IMR-90 (cell line): ENCODE measurements around the gene TULP3. TPM values are rescaled to one million over a fixed set of nuclear protein-coding genes. Genes with fewer than 3 reads are reported as not detected.

ENCODE experiments used
- ATAC-seq: fragments of 200-7000 bp; cut with Tn5 transposase; 2 replicates; pipeline ENCODE4 v1.9.1; 2020; ENCODE audit warnings: low read depth, mild to moderate bottlenecking, moderate library complexity
- BruUV-seq: library from RNA; stranded (reverse); fragments of 400-500 nt; replicated peaks from 2 replicates; lab custom pipeline; 2021; lab: Mats Ljungman, UMichigan
- CTCF ChIA-PET: fragments of 300-600 bp; formaldehyde crosslinking; extraction: SDS; loops from one replicate; lab custom pipeline; 2021; ENCODE audit warnings: antibody characterized with exemption; lab: Yijun Ruan, JAX
- POLR2A ChIA-PET: fragments of 300-600 bp; sonication (Branson Sonifier 250); formaldehyde crosslinking; loops from one replicate; lab custom pipeline; 2022; ENCODE audit warnings: antibody characterized with exemption; ENCODE audit not compliant: unreplicated experiment; lab: Charles Lee
- DNase-seq: peaks from one replicate; pipeline ENCODE4 v3.0.0; 2013
- H2AFZ ChIP-seq: replicated peaks from 2 replicates; pipeline ENCODE3; 2013; ENCODE audit warnings: low read length, mild to moderate bottlenecking; ENCODE audit not compliant: poor library complexity
- H2AK5ac ChIP-seq: 2 replicates; pipeline ENCODE4 v1.6.1; 2013; ENCODE audit warnings: low read depth, low read length, inconsistent platforms
- H2AK9ac ChIP-seq: replicated peaks from 2 replicates; pipeline ENCODE3; 2013; ENCODE audit warnings: mild to moderate bottlenecking, low read depth, low read length, moderate library complexity; ENCODE audit not compliant: poor library complexity
- H2BK120ac ChIP-seq: 2 replicates; pipeline ENCODE4 v1.6.1; 2013; ENCODE audit warnings: low read depth, low read length, inconsistent platforms
- H2BK15ac ChIP-seq: 3 replicates; pipeline ENCODE4 v1.6.1; 2013; ENCODE audit warnings: low read depth, low read length, inconsistent platforms
- H2BK20ac ChIP-seq: 2 replicates; pipeline ENCODE4 v1.6.1; 2013; ENCODE audit warnings: low read depth, mild to moderate bottlenecking, inconsistent platforms, low read length, moderate library complexity
- H2BK5ac ChIP-seq: 2 replicates; pipeline ENCODE4 v1.6.1; 2013; ENCODE audit warnings: mild to moderate bottlenecking, low read depth, low read length, inconsistent platforms; ENCODE audit not compliant: poor library complexity, severe bottlenecking
- H3K14ac ChIP-seq: replicated peaks from 2 replicates; pipeline ENCODE4 v1.6.1; 2013; ENCODE audit warnings: low read depth, low read length, inconsistent platforms
- H3K18ac ChIP-seq: 2 replicates; pipeline ENCODE4 v1.6.1; 2013; ENCODE audit warnings: low read depth, low read length, control low read depth
- H3K23ac ChIP-seq: 2 replicates; pipeline ENCODE4 v1.6.1; 2013; ENCODE audit warnings: low read depth, low read length, inconsistent platforms
- H3K27ac ChIP-seq: 2 replicates; pipeline ENCODE4 v1.5.1; 2013; ENCODE audit warnings: mild to moderate bottlenecking, control low read depth, low read length; ENCODE audit not compliant: insufficient read depth
- H3K27me3 ChIP-seq: 2 replicates; pipeline ENCODE4 v1.6.1; 2013; ENCODE audit warnings: low read length; ENCODE audit not compliant: control insufficient read depth, insufficient read depth
- H3K36me3 ChIP-seq: 2 replicates; pipeline ENCODE4 v1.6.1; 2013; ENCODE audit warnings: low read length, mixed read lengths; ENCODE audit not compliant: control insufficient read depth, insufficient read depth
- H3K4ac ChIP-seq: 2 replicates; pipeline ENCODE4 v1.6.1; 2013; ENCODE audit warnings: low read depth, low read length, inconsistent platforms
- H3K4me1 ChIP-seq: 2 replicates; pipeline ENCODE4 v1.6.1; 2013; ENCODE audit warnings: low read length, mixed read lengths; ENCODE audit not compliant: control insufficient read depth, insufficient read depth
- H3K4me2 ChIP-seq: 2 replicates; pipeline ENCODE4 v1.6.1; 2013; ENCODE audit warnings: low read depth, mild to moderate bottlenecking, control low read depth, low read length, moderate library complexity
- H3K4me3 ChIP-seq: 2 replicates; pipeline ENCODE4 v1.5.1; 2013; ENCODE audit warnings: low read depth, mild to moderate bottlenecking, control low read depth, low read length, moderate library complexity; ENCODE audit not compliant: insufficient read depth
- H3K56ac ChIP-seq: 2 replicates; pipeline ENCODE4 v1.6.1; 2013; ENCODE audit warnings: low read length, inconsistent platforms; ENCODE audit not compliant: insufficient read depth; ENCODE audit errors: extremely low read depth
- H3K79me1 ChIP-seq, 2 experiments: 2 replicates each; pipeline ENCODE4 v1.6.1; 2013; ENCODE audit warnings: low read length in 2 of 2, inconsistent platforms in 1 of 2, low read depth in 1 of 2
- H3K9ac ChIP-seq: 2 replicates; pipeline ENCODE4 v1.6.1; 2013; ENCODE audit warnings: low read depth, low read length, control low read depth
- H3K9me1 ChIP-seq: 2 replicates; pipeline ENCODE4 v1.6.1; 2013; ENCODE audit warnings: low read length, inconsistent platforms; ENCODE audit not compliant: insufficient read depth
- H3K9me3 ChIP-seq: 2 replicates; pipeline ENCODE4 v1.6.1; 2013; ENCODE audit warnings: low read length; ENCODE audit not compliant: control insufficient read depth, insufficient read depth
- H4K20me1 ChIP-seq: 2 replicates; pipeline ENCODE4 v1.6.1; 2013; ENCODE audit warnings: low read length, inconsistent platforms; ENCODE audit not compliant: insufficient read depth
- H4K5ac ChIP-seq: 2 replicates; pipeline ENCODE4 v1.6.1; 2013; ENCODE audit warnings: mild to moderate bottlenecking, low read depth, low read length, control low read depth
- H4K8ac ChIP-seq, 2 experiments: 2 replicates each; pipeline ENCODE4 v1.6.1; 2013; ENCODE audit warnings: low read depth in 2 of 2, low read length in 2 of 2, control low read depth in 1 of 2, inconsistent platforms in 1 of 2
- H4K91ac ChIP-seq: 2 replicates; pipeline ENCODE4 v1.6.1; 2013; ENCODE audit warnings: low read depth, low read length, inconsistent platforms; ENCODE audit not compliant: insufficient read depth
- BHLHE40 ChIP-seq: fragments of 150-350 bp; IDR thresholded peaks from 2 replicates; pipeline ENCODE4 v1.6.1; 2016; ENCODE audit warnings: mild to moderate bottlenecking, low read depth, low read length
- CEBPB ChIP-seq: IDR thresholded peaks from 2 replicates; pipeline ENCODE4 v1.6.1; 2012; ENCODE audit warnings: low read depth, low read length, improper control_type of control experiment
- CHD1 ChIP-seq: IDR thresholded peaks from 2 replicates; pipeline ENCODE4 v1.6.1; 2012; ENCODE audit warnings: low read depth, low read length, improper control_type of control experiment
- ELK1 ChIP-seq: fragments of 150-350 bp; IDR thresholded peaks from 2 replicates; pipeline ENCODE4 v1.6.1; 2016; ENCODE audit warnings: low read depth, mild to moderate bottlenecking, low read length, moderate library complexity, borderline replicate concordance
- FOS ChIP-seq: fragments of 150-350 bp; IDR thresholded peaks from 2 replicates; pipeline ENCODE4 v1.6.1; 2016; ENCODE audit warnings: low read depth, low read length
- MAFK ChIP-seq: IDR thresholded peaks from 2 replicates; pipeline ENCODE4 v1.6.1; 2012; ENCODE audit warnings: low read depth, low read length, improper control_type of control experiment
- MAZ ChIP-seq: IDR thresholded peaks from 2 replicates; pipeline ENCODE4 v1.6.1; 2012; ENCODE audit warnings: low read depth, mild to moderate bottlenecking, low read length, improper control_type of control experiment, moderate library complexity, borderline replicate concordance
- MXI1 ChIP-seq: IDR thresholded peaks from 2 replicates; pipeline ENCODE4 v1.6.1; 2012; ENCODE audit warnings: low read depth, mild to moderate bottlenecking, low read length, moderate library complexity, borderline replicate concordance
- NFE2L2 ChIP-seq: fragments of 150-350 bp; IDR thresholded peaks from 2 replicates; pipeline ENCODE4 v1.6.1; 2016; ENCODE audit warnings: low read depth, mild to moderate bottlenecking, low read length
- POLR2A ChIP-seq: IDR thresholded peaks from 2 replicates; pipeline ENCODE4 v1.6.1; 2012; ENCODE audit warnings: mild to moderate bottlenecking, low read depth, low read length
- RAD21 ChIP-seq: IDR thresholded peaks from 2 replicates; pipeline ENCODE4 v1.6.1; 2012; ENCODE audit warnings: low read length, improper control_type of control experiment
- RCOR1 ChIP-seq: IDR thresholded peaks from 2 replicates; pipeline ENCODE4 v1.6.1; 2012; ENCODE audit warnings: mild to moderate bottlenecking, low read length, improper control_type of control experiment; ENCODE audit not compliant: insufficient replicate concordance
- RFX5 ChIP-seq: IDR thresholded peaks from 2 replicates; pipeline ENCODE4 v1.8.0; 2012; ENCODE audit warnings: low read depth, mild to moderate bottlenecking, low read length, moderate library complexity
- SMC3 ChIP-seq: fragments of 150-350 bp; IDR thresholded peaks from 2 replicates; pipeline ENCODE4 v1.6.1; 2016; ENCODE audit warnings: low read depth, mild to moderate bottlenecking, antibody characterized with exemption, low read length, moderate library complexity
- USF2 ChIP-seq: fragments of 150-350 bp; IDR thresholded peaks from 2 replicates; pipeline ENCODE4 v1.6.1; 2017; ENCODE audit warnings: mild to moderate bottlenecking, antibody characterized with exemption, low read length, low read depth
- WGBS, 2 experiments: methylation state at CpG; one replicate each; pipeline versions ENCODE4 v1.1.5 to v1.1.7; 2013; ENCODE audit warnings: missing lambda C conversion rate in 2 of 2; ENCODE audit not compliant: insufficient read length in 1 of 2; ENCODE audit errors: extremely low coverage in 2 of 2; 5-methylcytosine and 5-hydroxymethylcytosine counted together
- dilution Hi-C: fragments of 300-500 bp; cut with HindIII; formaldehyde crosslinking; loops from one replicate; pipeline ENCODE4 v1.14.3; 2018; ENCODE audit warnings: low sequenced_read_pairs; ENCODE audit not compliant: unreplicated experiment
- in situ Hi-C: fragments of 300-500 bp; cut with MboI; formaldehyde crosslinking; loops from 3 replicates; pipeline ENCODE4 v1.14.3; 2019; ENCODE audit warnings: low sequenced_read_pairs, inconsistent platforms, mixed read lengths
- intact Hi-C: fragments of 100-400 bp; cut with micrococcal nuclease; formaldehyde crosslinking; loops from 2 replicates; pipeline ENCODE4 v1.10.0; 2022
- polyA plus RNA-seq, 3 experiments: library from polyadenylated mRNA; depleted of rRNA; stranded (reverse); fragments of >200 nt; gene quantifications; 2 replicates each; pipeline ENCODE4 v1.2.3, GENCODE V29; 2012; ENCODE audit warnings: low replicate concordance in 1 of 3
- total RNA-seq: library from RNA; depleted of rRNA; stranded (reverse); fragments of >200 nt; gene quantifications from 2 replicates; pipeline ENCODE4 v1.2.3, GENCODE V29; 2012
- TF ChIP-seq, protein P1 (sequence below): conservative IDR thresholded peaks from 2 replicates; pipeline ENCODE4 v1.5.1; 2012; ENCODE audit warnings: mild to moderate bottlenecking, low read depth, low read length, improper control_type of control experiment

The TULP3 gene
- total and polyA plus RNA-seq, 2 of the 4 experiments (the other 2 are of a cell fraction): 35.2 to 35.5 TPM

GRCh38 chr12:2984698-2985097 lies 94.0 kb downstream of the TULP3 start:
- no TSS peak for BruUV-seq
- ATAC-seq (no peak), DNase-seq (no peak)
- H2BK120ac ChIP-seq: no peak overlapping the region
- ChIA-PET POLR2A (no interaction called here), CTCF (no interaction called here)
- no peak overlapping the region for H3K4me2 ChIP-seq
- H3K27ac ChIP-seq: no peak overlapping the region
- no peak overlapping the region for H3K18ac ChIP-seq
- TF ChIP-seq, protein P1, sequence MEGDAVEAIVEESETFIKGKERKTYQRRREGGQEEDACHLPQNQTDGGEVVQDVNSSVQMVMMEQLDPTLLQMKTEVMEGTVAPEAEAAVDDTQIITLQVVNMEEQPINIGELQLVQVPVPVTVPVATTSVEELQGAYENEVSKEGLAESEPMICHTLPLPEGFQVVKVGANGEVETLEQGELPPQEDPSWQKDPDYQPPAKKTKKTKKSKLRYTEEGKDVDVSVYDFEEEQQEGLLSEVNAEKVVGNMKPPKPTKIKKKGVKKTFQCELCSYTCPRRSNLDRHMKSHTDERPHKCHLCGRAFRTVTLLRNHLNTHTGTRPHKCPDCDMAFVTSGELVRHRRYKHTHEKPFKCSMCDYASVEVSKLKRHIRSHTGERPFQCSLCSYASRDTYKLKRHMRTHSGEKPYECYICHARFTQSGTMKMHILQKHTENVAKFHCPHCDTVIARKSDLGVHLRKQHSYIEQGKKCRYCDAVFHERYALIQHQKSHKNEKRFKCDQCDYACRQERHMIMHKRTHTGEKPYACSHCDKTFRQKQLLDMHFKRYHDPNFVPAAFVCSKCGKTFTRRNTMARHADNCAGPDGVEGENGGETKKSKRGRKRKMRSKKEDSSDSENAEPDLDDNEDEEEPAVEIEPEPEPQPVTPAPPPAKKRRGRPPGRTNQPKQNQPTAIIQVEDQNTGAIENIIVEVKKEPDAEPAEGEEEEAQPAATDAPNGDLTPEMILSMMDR: no peak
- TF ChIP-seq CHD1 (no peak), SMC3 (no peak), ELK1 (no peak), FOS (no peak), BHLHE40 (no peak), MAZ (no peak), USF2 (no peak), RCOR1 (no peak), MAFK (no peak), POLR2A (no peak), RFX5 (no peak), CEBPB (no peak), NFE2L2 (no peak), MXI1 (no peak), RAD21 (no peak)
- no peak overlapping the region for H3K9ac ChIP-seq
- H3K4me1 ChIP-seq: no peaks in the 10 kb centered on the region
- no CpG with 5 or more reads among the region's 1 CpG for WGBS, 2 experiments
- H3K36me3 ChIP-seq: peaks cover 2% of the 10 kb centered on the region; the same call in 1 of the 2 replicates
- H3K4ac ChIP-seq: no peak overlapping the region
- no peak overlapping the region for H2AK9ac ChIP-seq
- no peak overlapping the region for H2BK20ac ChIP-seq
- H3K14ac ChIP-seq: no peak overlapping the region
- H2BK5ac ChIP-seq: no peak overlapping the region
- H3K56ac ChIP-seq: no peak overlapping the region
- no peak overlapping the region for H4K5ac ChIP-seq
- H4K91ac ChIP-seq: no peak overlapping the region
- no peak overlapping the region for H2AFZ ChIP-seq
- no peak overlapping the region for H3K23ac ChIP-seq
- in situ Hi-C loops (no loop called here), dilution Hi-C loops (no loop called here), intact Hi-C loops (no loop called here)
- H2BK15ac ChIP-seq: no peak overlapping the region
- H4K8ac ChIP-seq: no peak overlapping the region
- H3K4me3 ChIP-seq: no peak overlapping the region
- H3K9me3 ChIP-seq: no peaks in the 10 kb centered on the region
- peaks cover 4 to 45% of the 10 kb centered on the region in 2 experiments; a peak in 3 of 4 replicates for H3K79me1 ChIP-seq
- no peak overlapping the region for H2AK5ac ChIP-seq
- 0 out of 2 replicates have a peak, but pooled peaks cover 4% of the 10 kb centered on the region for H3K9me1 ChIP-seq
- H4K20me1 ChIP-seq: peaks cover 17% of the 10 kb centered on the region
- no peaks in the 10 kb centered on the region for H3K27me3 ChIP-seq
